ENCODE data around the gene CD55. TPM values are rescaled to one million over a fixed set of nuclear protein-coding genes. Genes with fewer than 3 reads are reported as not detected.

The CD55 gene
- total and polyA plus RNA-seq, 2 of the 13 experiments (the other 11 are each of a cell fraction or from before 2014, with no cell fraction given), result 6.0 to 56.0 TPM

Other genes with a start within 250 kb of the CD55 start
- 115 and 155 TPM in 2 replicates for gene C4BPB, start 232.8 kb upstream of the CD55 start, total RNA-seq (2016; rRNA removed; fragmentation: Illumina TruSeq; extraction: Trizol)
- 266 and 267 TPM in 2 replicates for gene C4BPB, start 232.8 kb upstream of the CD55 start, polyA plus RNA-seq (2011; rRNA removed)
- 18.7 and 32.1 TPM in 2 replicates for gene C4BPA, start 217.4 kb upstream of the CD55 start, total RNA-seq (2016; rRNA removed; fragmentation: Illumina TruSeq; extraction: Trizol)
- 60.1 and 86.3 TPM in 2 replicates for gene C4BPA, start 217.4 kb upstream of the CD55 start, polyA plus RNA-seq (2011; rRNA removed)
- gene CR2, start 132.7 kb downstream of the CD55 start, total RNA-seq (2016; rRNA removed; fragmentation: Illumina TruSeq; extraction: Trizol), result not detected in 2 replicates
- not detected in 2 replicates for gene CR2, start 132.7 kb downstream of the CD55 start, polyA plus RNA-seq (2011; rRNA removed)
- gene CR1, start 174.5 kb downstream of the CD55 start, total RNA-seq (2016; rRNA removed; fragmentation: Illumina TruSeq; extraction: Trizol), result not detected in 2 replicates
- gene CR1, start 174.5 kb downstream of the CD55 start, polyA plus RNA-seq (2011; rRNA removed), result not detected in 2 replicates